ENCODE measurements around the gene RTN4R.
A peak's percentile ranks its signal among the peaks of the same experiment; 100 is the strongest.

Gene RTN4R

DNA sequence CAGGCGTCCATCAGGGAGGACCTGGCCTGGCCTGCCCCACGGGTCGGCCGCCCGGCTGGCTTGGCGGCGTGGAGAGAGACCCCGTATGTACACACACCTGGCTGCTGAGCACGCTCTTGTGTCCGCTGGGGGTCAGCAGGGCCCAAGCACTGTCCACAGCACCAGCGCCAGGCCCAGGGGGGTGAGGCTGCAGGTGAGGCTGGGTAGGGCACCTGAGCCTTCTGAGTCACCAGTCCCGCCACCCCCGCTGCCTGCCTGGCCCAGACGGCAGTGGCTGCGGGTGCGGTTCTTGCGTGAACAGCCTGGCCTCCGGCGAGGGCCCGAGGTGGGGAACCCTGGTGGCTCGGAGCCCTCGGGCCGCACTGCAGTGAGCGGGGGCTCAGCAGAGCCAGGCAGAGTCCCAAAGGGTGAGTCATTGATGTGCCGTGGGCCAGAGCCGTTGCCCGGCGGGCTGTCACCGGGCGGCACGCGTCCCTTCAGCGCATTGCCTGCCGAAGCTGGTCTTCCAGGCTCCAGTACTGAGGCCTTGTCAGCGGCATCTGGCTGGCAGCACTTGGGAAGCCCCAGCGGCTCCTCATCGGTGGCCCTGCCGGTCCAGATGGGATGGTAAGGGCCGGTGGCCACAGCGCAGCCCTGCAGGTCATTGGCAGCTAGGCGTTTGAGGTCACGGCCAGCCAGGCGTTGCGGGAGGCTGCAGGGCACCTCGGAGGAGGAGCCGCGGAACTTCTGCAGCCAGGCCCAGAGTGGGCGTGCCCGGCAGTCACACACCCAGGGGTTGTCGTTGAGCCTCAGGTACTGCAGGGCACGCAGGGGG, 26.3 kb downstream of the RTN4R start:
- Histone ChIP-seq H3K4me1 (ENCODE audit: control insufficient read depth, insufficient read depth, low read length) (peaks cover 2% of the 10 kb centered on the region), H3K27me3 (ENCODE audit: control insufficient read depth, insufficient read depth, low read length) (no peaks in the 10 kb centered on the region), H3K36me3 (ENCODE audit: control insufficient read depth, insufficient read depth, low read length) (no peaks in the 10 kb centered on the region), H3K27ac (ENCODE audit: low read depth, low read length) (no peak overlapping the region), H3K9ac (ENCODE audit: low read length) (no peak overlapping the region), H3K4me3 (ENCODE audit: low read length) (no peak overlapping the region)

DNA sequence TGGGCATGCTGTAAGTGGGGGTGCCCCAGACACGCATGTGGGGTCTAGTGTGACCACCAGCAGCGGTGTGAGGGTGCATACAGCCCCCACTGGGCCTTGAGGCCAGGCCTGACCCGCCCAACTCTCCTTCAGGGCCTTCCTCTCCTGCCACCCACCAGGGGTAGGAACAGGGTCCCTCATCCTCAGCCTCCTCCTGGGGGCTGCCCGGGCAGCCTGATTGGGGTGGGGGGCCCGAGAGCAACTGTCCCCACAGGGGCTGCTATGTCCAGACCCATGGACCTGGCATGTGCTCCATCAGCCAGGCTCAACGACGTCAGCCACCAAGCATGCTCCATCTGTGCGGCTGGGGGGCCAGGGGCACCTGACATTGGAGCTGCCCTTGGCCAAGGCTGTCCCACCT, 27.2 kb downstream of the RTN4R start:
- H3K9ac ChIP-seq (ENCODE audit: low read length), result no peak overlapping the region
- H3K27me3 ChIP-seq (ENCODE audit: control insufficient read depth, insufficient read depth, low read length), result no peaks in the 10 kb centered on the region
- H3K36me3 ChIP-seq (ENCODE audit: control insufficient read depth, insufficient read depth, low read length), result no peaks in the 10 kb centered on the region
- H3K27ac ChIP-seq (ENCODE audit: low read depth, low read length), result no peak overlapping the region
- no peak overlapping the region for H3K4me3 ChIP-seq (ENCODE audit: low read length)
- H3K4me1 ChIP-seq (ENCODE audit: control insufficient read depth, insufficient read depth, low read length), result peaks cover 2% of the 10 kb centered on the region

- Histone ChIP-seq H3K36me3 (ENCODE audit: control insufficient read depth, insufficient read depth, low read length) (no peaks in the 10 kb centered on the region), H3K9ac (ENCODE audit: low read length) (no peak overlapping the region), H3K27ac (ENCODE audit: low read depth, low read length) (no peak overlapping the region), H3K4me1 (ENCODE audit: control insufficient read depth, insufficient read depth, low read length) (peaks cover 2% of the 10 kb centered on the region), H3K4me3 (ENCODE audit: low read length) (no peak overlapping the region), H3K27me3 (ENCODE audit: control insufficient read depth, insufficient read depth, low read length) (no peaks in the 10 kb centered on the region)
Measured at GRCh38 chr22:20240447-20240764, 27.7 kb downstream of the RTN4R start.

DNA sequence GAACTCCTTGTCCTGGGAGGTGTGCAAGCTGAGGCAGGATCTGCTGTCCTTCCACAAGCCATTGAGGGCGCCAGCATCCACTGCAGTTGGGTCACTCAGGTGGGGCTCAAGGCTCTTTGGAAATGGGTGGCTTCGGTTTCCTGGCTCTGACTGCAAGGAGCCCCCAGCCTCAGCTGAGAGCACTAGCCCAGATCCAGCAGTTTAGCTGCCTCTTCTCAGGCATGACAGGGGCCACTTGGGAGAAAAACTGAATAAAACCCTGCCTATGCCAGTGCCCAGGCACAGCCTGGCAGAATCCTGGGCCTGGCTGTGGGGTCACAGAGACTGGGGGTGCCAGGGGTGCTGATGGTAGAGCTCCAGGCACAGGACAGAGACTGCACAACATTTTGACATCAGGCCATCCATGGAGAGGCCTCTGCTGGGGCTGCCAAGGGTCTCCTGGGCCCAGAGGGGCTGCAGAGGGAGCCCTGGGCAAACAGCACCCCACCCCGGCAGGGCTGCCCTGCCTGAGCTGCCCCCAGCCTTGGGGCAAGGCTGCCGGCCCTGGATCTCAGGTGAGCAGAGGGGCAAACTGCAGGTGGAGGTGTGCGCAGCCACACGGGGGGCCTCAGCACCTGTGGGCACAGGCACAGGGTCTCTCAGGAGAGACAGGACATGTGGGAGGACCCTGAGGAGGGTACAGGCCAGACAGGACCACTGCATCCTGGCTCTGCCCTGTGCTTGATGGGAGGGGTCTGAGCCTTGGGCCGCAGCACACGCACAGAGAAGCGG, 28.3 kb downstream of the RTN4R start:
- peaks cover 2% of the 10 kb centered on the region for H3K4me1 ChIP-seq (ENCODE audit: control insufficient read depth, insufficient read depth, low read length)
- peak overlapping the region; percentile 21 for H3K4me3 ChIP-seq (ENCODE audit: low read length)
- H3K36me3 ChIP-seq (ENCODE audit: control insufficient read depth, insufficient read depth, low read length), result no peaks in the 10 kb centered on the region
- H3K27ac ChIP-seq (ENCODE audit: low read depth, low read length), result no peak overlapping the region
- H3K9ac ChIP-seq (ENCODE audit: low read length), result no peak overlapping the region
- no peaks in the 10 kb centered on the region for H3K27me3 ChIP-seq (ENCODE audit: control insufficient read depth, insufficient read depth, low read length)

- Histone ChIP-seq H3K4me1 (ENCODE audit: control insufficient read depth, insufficient read depth, low read length) (peaks cover 2% of the 10 kb centered on the region), H3K4me3 (ENCODE audit: low read length) (peak overlapping the region; percentile 21), H3K27me3 (ENCODE audit: control insufficient read depth, insufficient read depth, low read length) (no peaks in the 10 kb centered on the region), H3K27ac (ENCODE audit: low read depth, low read length) (no peak overlapping the region), H3K36me3 (ENCODE audit: control insufficient read depth, insufficient read depth, low read length) (no peaks in the 10 kb centered on the region), H3K9ac (ENCODE audit: low read length) (no peak overlapping the region)
Measured at GRCh38 chr22:20238901-20239675, 29.0 kb downstream of the RTN4R start.

DNA sequence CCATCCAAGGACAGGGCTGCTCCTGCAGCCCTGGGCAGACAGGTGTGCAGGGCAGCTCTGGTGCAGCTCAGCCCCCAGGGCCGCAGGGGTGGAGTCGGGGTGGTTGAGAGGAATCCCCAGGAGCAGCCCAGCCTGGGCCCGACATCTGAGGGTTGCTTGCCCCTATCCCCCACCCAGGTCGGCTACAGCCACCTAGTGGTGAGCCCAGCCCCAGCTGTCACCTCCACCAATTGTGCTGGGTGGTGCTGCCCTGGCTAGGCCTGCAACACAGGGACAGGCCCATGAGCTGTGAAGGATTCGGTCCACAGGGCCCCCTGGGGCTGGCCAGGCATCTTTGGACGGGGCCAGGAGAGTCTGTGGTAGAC, 29.6 kb downstream of the RTN4R start:
- no peaks in the 10 kb centered on the region for H3K36me3 ChIP-seq (ENCODE audit: control insufficient read depth, insufficient read depth, low read length)
- no peak overlapping the region for H3K27ac ChIP-seq (ENCODE audit: low read depth, low read length)
- no peak overlapping the region for H3K9ac ChIP-seq (ENCODE audit: low read length)
- H3K4me3 ChIP-seq (ENCODE audit: low read length), result no peak overlapping the region
- no peaks in the 10 kb centered on the region for H3K27me3 ChIP-seq (ENCODE audit: control insufficient read depth, insufficient read depth, low read length)
- peaks cover 2% of the 10 kb centered on the region for H3K4me1 ChIP-seq (ENCODE audit: control insufficient read depth, insufficient read depth, low read length)

- peaks cover 2% of the 10 kb centered on the region for H3K4me1 ChIP-seq (ENCODE audit: control insufficient read depth, insufficient read depth, low read length)
- H3K4me3 ChIP-seq (ENCODE audit: low read length), result no peak overlapping the region
- H3K27ac ChIP-seq (ENCODE audit: low read depth, low read length), result no peak overlapping the region
- no peaks in the 10 kb centered on the region for H3K27me3 ChIP-seq (ENCODE audit: control insufficient read depth, insufficient read depth, low read length)
- no peaks in the 10 kb centered on the region for H3K36me3 ChIP-seq (ENCODE audit: control insufficient read depth, insufficient read depth, low read length)
- H3K9ac ChIP-seq (ENCODE audit: low read length), result no peak overlapping the region
Measured at GRCh38 chr22:20237480-20238440, 30.4 kb downstream of the RTN4R start.

DNA sequence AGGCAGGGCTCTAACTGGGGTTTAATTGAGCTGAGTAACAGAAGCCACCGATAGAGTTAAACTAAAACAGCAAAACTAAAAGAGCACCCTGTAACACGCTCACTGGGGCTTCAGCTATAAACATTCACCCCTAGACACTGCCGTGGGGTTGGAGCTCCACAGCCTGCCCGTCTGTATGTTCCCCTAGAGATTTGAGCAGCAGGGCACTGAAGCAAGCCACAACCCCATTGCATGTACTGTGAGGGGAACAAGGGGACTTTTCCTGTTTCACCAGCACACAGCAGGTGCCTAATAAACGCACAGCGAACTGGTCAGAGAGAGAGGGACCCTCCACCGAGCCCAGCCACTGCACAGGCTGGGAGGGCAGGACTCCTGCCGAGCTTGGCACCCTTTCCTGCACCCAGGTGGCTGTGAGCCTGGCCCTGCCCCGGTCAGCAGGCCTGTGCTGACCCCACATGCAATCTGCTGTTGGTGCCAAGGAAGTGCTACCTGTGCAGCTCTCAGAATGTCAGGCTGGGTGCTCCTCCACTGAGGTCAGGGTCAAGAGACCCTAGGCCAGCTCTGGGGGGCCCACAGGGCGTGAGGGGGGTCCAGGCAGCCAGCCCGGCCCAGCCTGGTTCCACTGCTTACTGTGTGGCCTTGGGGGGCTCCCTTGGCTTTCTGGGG, 31.9 kb downstream of the RTN4R start:
- Histone ChIP-seq H3K27me3 (ENCODE audit: control insufficient read depth, insufficient read depth, low read length) (no peaks in the 10 kb centered on the region), H3K9ac (ENCODE audit: low read length) (no peak overlapping the region), H3K27ac (ENCODE audit: low read depth, low read length) (no peak overlapping the region), H3K4me1 (ENCODE audit: control insufficient read depth, insufficient read depth, low read length) (peaks cover 2% of the 10 kb centered on the region), H3K4me3 (ENCODE audit: low read length) (no peak overlapping the region), H3K36me3 (ENCODE audit: control insufficient read depth, insufficient read depth, low read length) (no peaks in the 10 kb centered on the region)

- Histone ChIP-seq H3K27ac (ENCODE audit: low read depth, low read length) (no peak overlapping the region), H3K36me3 (ENCODE audit: control insufficient read depth, insufficient read depth, low read length) (no peaks in the 10 kb centered on the region), H3K4me3 (ENCODE audit: low read length) (no peak overlapping the region), H3K9ac (ENCODE audit: low read length) (no peak overlapping the region), H3K27me3 (ENCODE audit: control insufficient read depth, insufficient read depth, low read length) (no peaks in the 10 kb centered on the region), H3K4me1 (ENCODE audit: control insufficient read depth, insufficient read depth, low read length) (peaks cover 2% of the 10 kb centered on the region)
Measured at GRCh38 chr22:20235389-20235991, 32.6 kb downstream of the RTN4R start.

GRCh38 chr22:20234760-20235388, 33.2 kb downstream of the RTN4R start:
- Histone ChIP-seq H3K27me3 (ENCODE audit: control insufficient read depth, insufficient read depth, low read length) (no peaks in the 10 kb centered on the region), H3K9ac (ENCODE audit: low read length) (no peak overlapping the region), H3K36me3 (ENCODE audit: control insufficient read depth, insufficient read depth, low read length) (no peaks in the 10 kb centered on the region), H3K4me3 (ENCODE audit: low read length) (no peak overlapping the region), H3K27ac (ENCODE audit: low read depth, low read length) (no peak overlapping the region), H3K4me1 (ENCODE audit: control insufficient read depth, insufficient read depth, low read length) (no peaks in the 10 kb centered on the region)

- no peak overlapping the region for H3K4me3 ChIP-seq (ENCODE audit: low read length)
Measured at GRCh38 chr22:20234314-20234682, 33.8 kb downstream of the RTN4R start.

More at GRCh38 chr22:20234314-20234682, 33.8 kb downstream of the RTN4R start:
- H3K27me3 ChIP-seq (ENCODE audit: control insufficient read depth, insufficient read depth, low read length), result no peaks in the 10 kb centered on the region
- no peaks in the 10 kb centered on the region for H3K36me3 ChIP-seq (ENCODE audit: control insufficient read depth, insufficient read depth, low read length)
- H3K4me1 ChIP-seq (ENCODE audit: control insufficient read depth, insufficient read depth, low read length), result no peaks in the 10 kb centered on the region
- no peak overlapping the region for H3K9ac ChIP-seq (ENCODE audit: low read length)
- no peak overlapping the region for H3K27ac ChIP-seq (ENCODE audit: low read depth, low read length)

Data from rectal smooth muscle tissue (tissue), 1 donor.